ENCODE measurements around the gene LEKR1. TPM values are rescaled to one million over a fixed set of nuclear protein-coding genes. Genes with fewer than 3 reads are reported as not detected.

The LEKR1 gene
- 0.38 and 0.47 TPM in 2 replicates for total RNA-seq (ENCODE audit: low replicate concordance)

DNA sequence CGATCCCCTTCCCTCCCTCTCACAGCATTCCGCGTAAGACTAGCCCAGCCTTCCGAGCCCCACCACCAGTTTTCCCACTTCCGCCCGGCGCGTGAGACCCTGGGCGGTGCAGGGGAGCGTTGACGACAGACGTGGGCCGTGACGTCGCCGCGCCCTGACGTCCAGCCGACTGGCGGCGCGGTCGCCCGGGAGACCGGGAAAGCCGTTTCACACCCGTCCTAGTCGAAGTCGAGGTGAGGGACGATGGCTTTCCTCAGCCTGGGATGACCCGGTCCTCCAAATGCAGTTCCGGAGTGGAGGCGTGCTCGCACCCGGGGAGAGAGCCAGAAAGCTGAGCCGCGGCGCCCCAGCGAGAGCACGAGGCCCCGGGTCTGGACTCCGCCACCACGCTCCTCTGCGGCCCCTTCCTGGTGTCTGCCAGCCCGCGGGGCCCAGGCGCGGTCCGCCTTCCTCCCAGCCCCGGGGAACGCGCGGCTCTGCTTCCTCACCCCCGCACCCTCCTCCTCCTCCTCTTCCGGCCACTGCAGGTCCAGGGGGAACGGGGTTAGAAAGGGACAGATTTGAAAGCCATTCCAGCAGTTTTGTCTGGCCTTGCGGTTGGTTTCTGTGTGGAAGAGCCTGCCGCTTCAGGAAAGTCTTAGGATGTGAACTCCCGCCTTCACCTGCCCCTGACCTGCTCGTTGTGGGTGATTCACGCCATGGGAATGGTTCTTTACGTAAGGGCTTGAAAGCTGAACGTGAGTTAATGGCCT is at the start of gene LEKR1:
Gene LEKR1 (plus strand): TSS at position 210 of the 752 bp plus-strand sequence. CDS start 2,977 bp downstream, outside the sequence.

Other genes with a start within 250 kb of the LEKR1 start
- gene TIPARP, start 151.8 kb upstream of the LEKR1 start, total RNA-seq (ENCODE audit: low replicate concordance): 8.1 and 22.3 TPM in 2 replicates

Data from smooth muscle cell of the coronary artery (primary cell).